NCI-H446 treated with DMSO at 0.1 percent for 48 hours (cell line): Measurements from ENCODE around the gene RNASE9.
"Not testable (repeated sequence)": the region's sequence is repeated elsewhere in the genome, so short reads cannot be mapped to it uniquely, and the experiment has no call there.

Experiments used
- DNase-seq: peaks from one replicate; lab custom pipeline; 2025; lab: John Stamatoyannopoulos, UW

Gene RNASE9

GRCh38 chr14:20560961-20561360 lies at the start of gene RNASE9:
TSS of gene RNASE9 (minus strand) at chr14:20561047.
- no peak for DNase-seq

- DNase-seq, result peak; percentile 73
These were observed 49.3 kb upstream of the RNASE9 start for GRCh38 chr14:20610002-20610765.

GRCh38 chr14:20609215-20610001 lies 48.6 kb upstream of the RNASE9 start:
- DNase-seq, result peak; percentile 81

GRCh38 chr14:20608383-20609110 lies 47.7 kb upstream of the RNASE9 start:
- no peak for DNase-seq

- no peak for DNase-seq
These were observed 46.8 kb upstream of the RNASE9 start for GRCh38 chr14:20607617-20608016.

- DNase-seq, result no peak
These were observed 46.0 kb upstream of the RNASE9 start for GRCh38 chr14:20606902-20607242.

- peak; percentile 19 for DNase-seq
These were observed 45.5 kb upstream of the RNASE9 start for GRCh38 chr14:20606190-20606901.

- DNase-seq, result peak; percentile 69
These were observed 43.2 kb upstream of the RNASE9 start for GRCh38 chr14:20603813-20604690.

GRCh38 chr14:20602583-20602982 lies 41.7 kb upstream of the RNASE9 start:
- DNase-seq, result no peak

- DNase-seq, result no peak
These were observed 40.7 kb upstream of the RNASE9 start for GRCh38 chr14:20601522-20601921.

GRCh38 chr14:20597108-20597507 lies 36.3 kb upstream of the RNASE9 start:
- no peak for DNase-seq

GRCh38 chr14:20595726-20596125 lies 34.9 kb upstream of the RNASE9 start:
- DNase-seq, result not testable (repeated sequence)

GRCh38 chr14:20592574-20592973 lies 31.7 kb upstream of the RNASE9 start:
- no peak for DNase-seq

- no peak for DNase-seq
These were observed 30.4 kb upstream of the RNASE9 start, which contains the start of gene RNASE12 for GRCh38 chr14:20591235-20591634. TSS of gene RNASE12 (minus strand) at chr14:20591376. CDS start at chr14:20590723, 653 bp downstream.

GRCh38 chr14:20587489-20588154 lies 26.8 kb upstream of the RNASE9 start, which contains the start of gene RNASE11:
TSS of gene RNASE11 (minus strand) at chr14:20588001.
- no peak for DNase-seq

GRCh38 chr14:20583908-20584307 lies 23.1 kb upstream of the RNASE9 start:
- no peak for DNase-seq

- DNase-seq, result no peak
These were observed 22.3 kb upstream of the RNASE9 start for GRCh38 chr14:20583142-20583541.

- no peak for DNase-seq
These were observed 19.4 kb upstream of the RNASE9 start for GRCh38 chr14:20580242-20580641.

GRCh38 chr14:20578784-20579502 lies 18.1 kb upstream of the RNASE9 start:
- no peak for DNase-seq

GRCh38 chr14:20578325-20578724 lies 17.5 kb upstream of the RNASE9 start:
- no peak for DNase-seq
